Myocyte (in vitro differentiated cells): ENCODE data around the gene UNC13B. TPM values are rescaled to one million over a fixed set of nuclear protein-coding genes. Genes with fewer than 3 reads are reported as not detected.

Experiments used
- DNase-seq: peaks from one replicate; pipeline ENCODE4 v3.0.0-alpha.2; 2012; ENCODE audit warnings: low read depth
- total RNA-seq: library from RNA; depleted of rRNA; stranded (reverse); fragments of >200 nt; gene quantifications from 2 replicates; pipeline ENCODE4 v1.2.3, GENCODE V29; 2014

The UNC13B gene
- total RNA-seq, 1 donor from 2014 or later = 22.9 TPM

GRCh38 chr9:35272989-35273388, 111.2 kb downstream of the UNC13B start:
- DNase-seq = no peak

DNA sequence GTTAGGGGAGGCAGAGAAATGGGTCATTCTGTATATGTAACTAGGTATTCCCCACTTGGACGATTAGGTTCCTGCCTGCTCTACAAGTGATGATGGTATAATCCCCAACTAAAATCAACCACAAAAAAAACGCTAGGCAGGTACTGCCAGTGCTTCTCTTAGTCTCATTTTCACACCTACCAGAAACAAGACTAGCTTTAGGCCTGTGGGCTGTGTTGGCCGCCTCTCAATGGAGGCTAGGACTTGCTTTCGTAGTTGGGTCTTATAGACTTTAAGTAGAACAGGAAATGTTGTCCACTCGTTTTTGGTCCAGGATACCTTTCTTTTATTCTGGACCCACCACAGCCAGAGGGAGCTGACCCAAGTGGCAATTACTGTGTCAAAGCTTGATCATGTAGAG, 111.8 kb downstream of the UNC13B start:
- DNase-seq = no peak

GRCh38 chr9:35274993-35275392, 113.2 kb downstream of the UNC13B start:
- DNase-seq = no peak

DNA sequence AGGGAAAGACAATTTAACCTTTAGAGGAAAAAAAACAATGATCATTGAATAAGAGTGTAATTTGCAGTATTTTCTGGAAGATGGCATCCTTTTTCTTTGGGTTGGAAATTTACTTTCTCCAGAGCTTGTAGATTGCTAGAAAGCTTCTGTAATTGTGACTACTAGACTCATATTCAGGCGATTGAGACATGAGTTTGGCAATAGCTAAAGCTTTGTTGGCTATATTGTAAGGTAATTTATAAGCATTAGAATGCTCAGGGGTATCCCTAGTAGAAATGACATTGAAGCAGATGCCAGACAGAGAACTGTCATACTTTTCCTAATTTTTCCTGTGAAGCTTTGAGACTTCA, 115.3 kb downstream of the UNC13B start:
- DNase-seq = no peak

DNA sequence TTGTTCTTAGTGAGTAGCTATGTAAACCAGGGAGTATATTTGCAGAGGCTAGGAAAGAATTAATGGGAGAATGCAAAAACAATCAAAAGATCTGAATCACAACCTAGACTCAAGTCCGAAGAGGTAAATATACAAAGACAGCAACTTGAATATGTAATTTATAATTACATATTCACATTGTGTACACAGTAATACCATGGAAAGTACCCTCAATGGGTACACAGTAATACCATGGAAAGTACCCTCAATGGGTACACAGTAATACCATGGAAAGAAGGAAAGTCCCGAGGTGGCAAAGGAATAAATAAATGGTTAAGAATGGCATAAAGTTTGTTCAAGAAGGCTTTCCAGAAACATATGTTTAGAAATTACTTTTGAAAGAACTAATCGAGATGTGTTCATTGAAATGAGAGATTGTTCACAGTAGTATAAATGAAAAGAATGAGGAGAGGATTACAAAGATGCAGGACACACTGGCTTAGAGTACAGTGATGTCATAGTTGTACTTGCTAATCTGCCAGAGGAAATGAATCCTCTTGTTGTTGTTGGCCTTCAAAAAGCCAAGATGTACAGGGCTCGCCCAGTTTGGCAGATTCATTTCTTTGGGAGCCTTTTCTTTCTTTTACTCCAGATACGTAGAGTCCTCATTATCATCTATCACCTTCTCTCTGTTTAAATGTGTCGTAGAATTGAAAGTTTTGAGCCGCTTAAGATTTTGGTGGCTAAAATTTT, 116.0 kb downstream of the UNC13B start:
- DNase-seq = no peak

- DNase-seq = no peak
These were observed 118.1 kb downstream of the UNC13B start for GRCh38 chr9:35279946-35280345.

DNA sequence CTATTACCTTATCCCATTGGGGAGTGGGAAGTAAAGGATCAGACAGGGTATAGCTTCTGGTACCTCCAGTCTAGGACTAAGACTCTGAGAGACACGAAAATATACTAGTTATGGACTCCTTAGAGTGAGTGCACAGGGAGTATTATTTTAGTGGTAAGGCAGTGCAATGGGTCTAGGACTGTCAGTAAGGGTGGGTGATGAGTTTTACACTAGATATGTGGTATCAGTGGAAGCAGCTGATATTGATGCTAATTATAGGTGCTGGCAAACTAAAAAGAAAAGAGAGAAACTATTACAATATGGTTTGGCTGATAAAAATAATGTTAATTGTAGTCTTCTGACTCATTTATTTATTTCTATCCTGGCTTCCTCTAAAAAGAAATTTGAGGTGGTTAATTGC, 118.6 kb downstream of the UNC13B start:
- DNase-seq = peak; percentile 41

DNA sequence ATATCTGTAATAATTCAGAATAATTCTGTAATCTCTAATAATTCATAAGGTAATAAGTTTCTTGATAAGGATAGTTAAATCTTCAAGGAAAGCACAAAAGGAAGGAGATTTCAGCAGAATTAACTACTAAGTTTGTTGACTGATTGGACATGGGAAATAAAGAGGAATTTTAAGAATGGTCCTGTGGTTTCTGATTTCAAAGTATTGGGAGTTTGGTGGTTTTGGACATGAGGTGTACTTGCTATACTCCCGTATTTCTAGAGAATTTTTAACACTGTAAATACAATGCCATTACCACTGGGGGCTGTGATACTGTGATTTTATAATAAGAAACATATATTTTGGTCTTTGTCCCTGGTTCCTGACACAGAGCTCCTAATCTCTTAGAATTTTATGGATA, 123.9 kb downstream of the UNC13B start:
- no peak for DNase-seq

DNA sequence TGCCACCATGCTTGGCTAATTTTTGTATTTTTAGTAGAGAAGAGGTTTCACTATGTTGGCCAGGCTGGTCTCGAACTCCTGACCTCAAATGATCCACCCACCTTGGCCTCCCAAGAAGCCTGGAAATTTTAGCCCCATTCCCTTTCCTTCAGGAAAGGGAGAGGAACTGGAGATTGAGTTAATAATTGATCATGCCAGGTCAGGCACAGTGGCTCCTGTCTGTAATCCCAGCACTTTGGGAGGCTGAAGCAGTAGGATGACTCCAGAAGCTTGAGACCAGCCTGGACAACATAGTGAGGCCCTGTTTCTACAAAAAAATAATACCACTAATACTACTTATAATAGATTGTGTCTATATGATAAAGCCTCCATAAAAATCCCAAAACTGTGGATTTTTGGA, 124.6 kb downstream of the UNC13B start:
- no peak for DNase-seq

GRCh38 chr9:35287987-35288632, 126.3 kb downstream of the UNC13B start:
- DNase-seq = peak; percentile 20

GRCh38 chr9:35288778-35289177, 127.0 kb downstream of the UNC13B start:
- DNase-seq = no peak

DNA sequence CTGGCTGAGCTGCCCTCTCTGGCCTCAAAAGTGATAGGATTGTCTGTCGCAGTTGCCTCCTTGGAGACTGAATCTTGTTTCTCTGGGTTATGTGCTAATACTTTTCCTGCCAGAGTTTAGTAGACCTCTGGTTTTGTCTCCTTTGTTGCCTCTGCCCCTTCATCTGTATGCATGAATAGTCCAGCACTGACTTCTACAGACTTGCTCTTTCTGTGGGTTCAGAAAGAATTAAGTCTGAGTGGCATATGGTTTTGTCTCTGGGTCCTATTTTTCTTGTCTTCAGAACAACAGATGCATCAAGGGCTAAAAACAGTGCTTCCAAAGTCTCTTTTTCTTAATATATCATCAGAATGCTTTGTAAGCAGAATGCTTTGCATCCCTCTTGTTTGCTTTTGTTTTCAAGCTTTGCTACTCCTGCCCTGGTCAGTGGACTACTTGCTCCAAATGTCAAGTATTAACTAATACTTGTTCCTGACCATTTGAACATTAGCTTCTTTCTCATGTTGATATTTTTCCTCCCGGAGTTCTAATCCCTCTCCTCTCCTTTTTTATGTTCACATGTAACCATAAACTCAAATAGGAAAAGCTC, 131.7 kb downstream of the UNC13B start:
- DNase-seq = no peak

- no peak for DNase-seq
These were observed 132.3 kb downstream of the UNC13B start for GRCh38 chr9:35294066-35294465.

DNA sequence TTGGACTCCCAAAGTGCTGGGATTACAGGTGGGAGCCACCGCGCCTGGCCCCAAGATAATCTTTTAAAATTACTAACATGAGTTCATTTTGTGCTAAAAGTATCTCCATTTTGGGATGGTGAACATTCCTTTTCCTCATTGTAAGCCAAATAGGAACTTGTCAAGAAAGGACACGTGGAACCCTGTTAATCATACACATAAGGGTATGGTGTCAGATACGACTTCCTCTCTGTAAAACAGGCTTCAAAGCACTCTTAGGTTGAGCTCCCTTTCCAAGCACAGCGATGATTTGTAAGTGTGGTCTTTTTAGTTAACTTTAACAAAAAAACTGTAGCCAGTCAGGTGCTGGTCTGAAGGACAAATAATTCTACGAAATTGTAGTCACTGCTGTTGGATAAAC, 132.7 kb downstream of the UNC13B start:
- DNase-seq = no peak

DNA sequence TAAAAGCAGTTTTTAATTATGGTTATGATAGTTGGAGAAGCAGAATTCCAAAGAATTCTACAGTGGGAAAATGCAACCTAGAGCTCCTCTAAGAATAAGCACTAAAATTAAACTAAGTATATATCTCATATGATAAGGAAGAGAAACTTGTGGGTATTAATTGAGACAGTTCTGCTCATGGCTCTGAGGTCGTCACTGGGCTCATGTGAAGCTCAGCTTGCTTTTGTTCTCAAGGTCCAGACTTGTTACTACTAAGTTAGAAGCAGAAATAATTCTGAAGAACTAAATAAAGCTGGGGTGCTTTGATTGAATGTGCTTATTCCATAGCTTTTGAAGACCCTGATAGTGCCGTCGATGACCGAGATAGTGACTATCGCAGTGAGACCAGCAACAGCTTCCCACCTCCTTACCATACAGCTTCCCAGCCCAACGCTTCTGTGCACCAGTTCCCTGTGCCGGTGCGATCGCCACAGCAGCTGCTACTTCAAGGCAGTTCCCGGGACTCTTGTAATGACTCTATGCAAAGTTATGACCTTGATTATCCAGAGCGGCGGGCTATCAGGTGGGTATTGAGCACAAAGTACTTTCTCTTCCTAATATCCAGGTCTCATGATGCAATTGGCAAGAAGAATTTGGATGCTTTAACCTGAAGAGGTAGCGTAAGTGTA, 133.7 kb downstream of the UNC13B start:
- no peak for DNase-seq

DNA sequence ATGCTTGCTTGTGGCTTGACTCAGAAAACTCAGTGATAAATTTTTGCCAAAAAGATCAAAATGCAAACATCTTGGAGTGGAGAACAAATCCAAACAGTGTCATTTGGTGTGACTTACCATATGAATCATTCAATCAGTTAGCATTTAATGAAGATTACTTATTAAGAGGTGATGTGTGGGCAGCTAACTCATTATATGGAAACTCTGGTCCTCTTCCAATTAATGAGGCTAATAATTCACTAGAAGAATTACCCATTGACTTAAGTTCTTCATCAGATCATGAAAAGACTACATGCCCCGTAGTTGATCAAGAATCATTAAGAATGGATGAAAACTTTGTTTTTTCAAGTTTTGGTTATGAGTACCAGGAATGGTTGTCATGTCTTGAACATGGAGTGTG, 141.8 kb downstream of the UNC13B start:
- DNase-seq = no peak

GRCh38 chr9:35306283-35306682, 144.5 kb downstream of the UNC13B start:
- peak; percentile 20 for DNase-seq

DNA sequence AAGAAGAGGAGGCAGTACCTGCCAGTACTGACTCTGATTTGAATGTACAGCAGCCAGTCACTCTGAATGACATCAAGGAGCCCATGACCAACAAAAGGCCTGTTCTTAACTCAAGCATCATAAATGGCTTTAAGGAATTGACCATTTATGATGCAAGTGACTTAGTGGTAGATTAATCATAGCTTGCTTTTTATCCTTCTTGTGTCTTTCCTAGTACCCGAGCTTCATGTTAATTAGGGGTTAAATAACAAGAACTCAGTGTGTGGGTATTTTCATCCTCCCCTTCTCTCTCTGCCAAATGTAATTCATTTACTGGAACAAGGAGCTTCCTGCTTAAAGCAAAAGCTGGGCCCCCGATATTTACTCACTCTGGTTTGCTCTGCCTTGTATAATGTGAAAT, 146.5 kb downstream of the UNC13B start:
- DNase-seq = no peak

DNA sequence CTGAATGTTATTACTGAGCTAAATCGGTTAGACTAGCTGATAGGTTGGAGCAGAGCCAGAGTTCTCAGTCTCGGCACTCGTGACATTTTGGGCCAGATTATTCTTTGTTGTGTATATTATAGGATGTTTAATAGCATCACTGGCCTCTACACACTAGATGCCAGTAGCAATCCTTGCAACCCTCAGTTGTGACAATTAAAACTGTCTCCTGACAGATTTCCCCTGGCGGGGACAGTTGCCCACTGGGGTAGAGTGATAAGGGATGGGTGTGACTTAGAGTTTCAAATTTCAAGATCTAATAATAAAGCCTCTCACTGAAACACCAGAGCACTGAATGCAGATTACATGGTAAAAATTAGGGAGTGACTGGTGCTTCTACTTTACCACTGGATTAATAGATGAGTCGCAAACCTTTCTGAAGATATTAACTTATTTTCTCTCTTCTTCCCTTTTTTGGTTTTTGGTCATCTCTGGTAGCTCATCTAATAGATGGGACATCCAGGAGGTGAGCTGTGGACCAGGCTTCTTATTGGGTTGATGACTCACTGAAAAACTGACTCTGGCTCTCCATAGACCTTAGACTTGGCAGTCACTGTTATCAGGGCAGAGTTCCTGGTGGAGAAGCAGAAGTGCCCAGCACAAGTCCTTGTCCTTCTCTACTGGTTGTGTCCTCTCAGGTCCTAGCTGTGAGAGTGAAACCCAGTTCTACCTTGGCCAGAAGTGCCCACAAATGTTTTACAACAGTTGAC, 150.3 kb downstream of the UNC13B start:
- peak; percentile 70 for DNase-seq

GRCh38 chr9:35313460-35313859, 151.7 kb downstream of the UNC13B start:
- DNase-seq = no peak

GRCh38 chr9:35313916-35314315, 152.1 kb downstream of the UNC13B start:
- DNase-seq = peak; percentile 46

GRCh38 chr9:35318741-35319140, 156.9 kb downstream of the UNC13B start:
- no peak for DNase-seq
